Upper lobe of left lung (tissue), 6 donors: ENCODE measurements around the gene KLHL17. TPM values are rescaled to one million over a fixed set of nuclear protein-coding genes. Genes with fewer than 3 reads are reported as not detected.
A peak's percentile ranks its signal among the peaks of the same experiment; 100 is the strongest.

ENCODE experiments used
- ATAC-seq, 2 donors: fragments of 200-7000 bp; cut with Tn5 transposase; one replicate each; pipeline ENCODE4 v1.9.1; 2022; ENCODE audit warnings: mild to moderate bottlenecking in 2 of 2, moderate library complexity in 2 of 2; ENCODE audit not compliant: low FRiP score in 2 of 2
- DNase-seq, 2 donors: peaks; one replicate each; pipeline ENCODE4 v3.0.0-alpha.2; 2019 to 2020
- H3K27ac ChIP-seq, 4 donors: fragments of 200-600 bp; sonication (generic); one replicate each; pipeline ENCODE4 v1.5.1; 2016 to 2019
- H3K27me3 ChIP-seq, 4 donors: fragments of 200-600 bp; sonication (generic); one replicate each; pipeline ENCODE4 v1.5.1; 2017 to 2019
- H3K36me3 ChIP-seq, 4 donors: fragments of 200-600 bp; sonication (generic); one replicate each; pipeline ENCODE4 v1.5.1; 2016 to 2019
- H3K4me1 ChIP-seq, 4 donors: fragments of 200-600 bp; sonication (generic); one replicate each; pipeline ENCODE4 v1.5.1; 2018 to 2019
- H3K4me3 ChIP-seq, 4 donors: fragments of 200-600 bp; sonication (generic); one replicate each; pipeline ENCODE4 v1.5.1; 2017 to 2019; ENCODE audit warnings: mild to moderate bottlenecking in 2 of 4, moderate library complexity in 1 of 4
- H3K9me3 ChIP-seq, 4 donors: fragments of 200-600 bp; sonication (generic); one replicate each; pipeline ENCODE4 v1.5.1; 2018 to 2019
- EP300 ChIP-seq, 4 donors: sonication (generic); formaldehyde crosslinking; IDR thresholded peaks; one replicate each; pipeline ENCODE4 v1.5.1; 2017; ENCODE audit warnings: antibody characterized with exemption in 4 of 4, control low read depth in 2 of 4
- POLR2A ChIP-seq, 4 donors: fragments of 450-650 bp; IDR thresholded peaks; one replicate each; pipeline ENCODE4 v1.5.1; 2016 to 2017; ENCODE audit warnings: antibody characterized with exemption in 4 of 4, mild to moderate bottlenecking in 2 of 4
- POLR2AphosphoS5 ChIP-seq, 2 donors: sonication (generic); formaldehyde crosslinking; IDR thresholded peaks; one replicate each; pipeline ENCODE4 v1.5.1; 2017; ENCODE audit warnings: antibody characterized with exemption in 2 of 2
- WGBS, 2 donors: methylation state at CpG; one replicate each; pipeline ENCODE4 v1.1.5; 2017 to 2018; 5-methylcytosine and 5-hydroxymethylcytosine counted together
- total RNA-seq, 6 donors: library from RNA; depleted of rRNA in 4 of 6; stranded (reverse); fragments of >200 nt in 4 of 6; gene quantifications; one replicate each; pipeline versions ENCODE4 v1.1.0 to v1.2.1, GENCODE V29; 2016 to 2021
- TF ChIP-seq, protein P1 (sequence below), 6 experiments: fragments of 450-650 bp in 4 of 6; fragments of 200-600 bp in 2 of 6; sonication (generic) in 2 of 6; IDR thresholded peaks; one replicate each; pipeline ENCODE4 v1.5.1; 2016 to 2019; ENCODE audit warnings: antibody characterized with exemption in 6 of 6
- donor health status: DM: no; HTN: no; CAD: no; lungs with moderate emphysema.
- donor health status: DM: no; HTN: yes; CAD: no; lungs with severe emphysema.

KLHL17 gene
- total RNA-seq, 6 donors from 2014 or later: 4.7 to 45.1 (median 16.5) TPM

DNA sequence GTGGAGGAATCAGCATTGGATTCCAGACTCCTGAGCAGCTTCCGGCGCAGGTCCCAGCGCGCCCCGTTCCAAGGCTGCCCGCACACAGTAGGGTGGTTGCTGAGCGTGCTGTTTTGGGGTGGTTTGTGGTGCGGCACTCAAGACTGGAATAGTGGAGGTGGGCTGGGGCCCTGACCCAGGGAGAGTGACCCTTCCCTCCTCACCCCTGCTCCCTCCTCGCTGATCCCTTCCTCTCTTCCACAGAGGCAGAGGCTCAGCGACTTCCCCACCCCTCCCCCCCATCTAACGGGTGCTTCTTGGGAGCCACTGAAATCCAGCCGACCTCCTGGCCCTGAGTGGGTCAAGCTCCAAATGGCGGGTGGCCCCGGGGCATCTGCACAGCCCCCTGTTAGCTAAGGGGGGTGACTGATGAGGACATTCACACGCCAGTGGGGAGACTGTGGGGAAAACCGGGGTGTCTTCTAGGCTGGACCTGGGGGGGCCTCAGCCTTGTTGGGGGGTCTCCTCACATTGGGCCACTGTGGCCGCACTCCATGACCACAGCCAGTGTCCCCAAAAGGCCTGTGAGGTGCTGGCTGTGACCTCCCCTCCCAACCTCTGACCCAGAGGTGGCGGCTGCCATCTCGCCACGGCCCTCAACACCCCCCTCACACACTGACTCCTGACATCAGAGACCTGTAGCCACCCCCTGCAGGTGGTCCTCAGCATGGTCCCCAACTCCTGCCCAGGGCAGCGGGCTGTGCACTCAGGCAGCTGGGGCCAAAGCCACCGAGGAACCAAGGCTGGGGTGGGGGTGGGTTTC lies 43.4 kb downstream of the KLHL17 start:
- DNase-seq: peak in 1 of 2 donors; percentile 71
- Histone ChIP-seq H3K4me3 (no peak overlapping the region), H3K4me1 (peaks cover 37 to 54% (median 46%) of the 10 kb centered on the region in 4 donors), H3K27ac (no peak overlapping the region), H3K36me3 (no peaks in the 10 kb centered on the region), H3K27me3 (peaks cover 0 to 24% (median 7%) of the 10 kb centered on the region in 4 donors), H3K9me3 (no peaks in the 10 kb centered on the region)
- WGBS, 2 donors: 84 to 93% methylated on average over 10 to 14 of the region's 22 CpGs
- no peak for ATAC-seq
- TF ChIP-seq POLR2AphosphoS5 (IDR thresholded peaks at IDR 0.05) (no peak), EP300 (IDR thresholded peaks at IDR 0.05) (no peak), POLR2A (IDR thresholded peaks at IDR 0.05) (no peak)
- TF ChIP-seq, protein P1, sequence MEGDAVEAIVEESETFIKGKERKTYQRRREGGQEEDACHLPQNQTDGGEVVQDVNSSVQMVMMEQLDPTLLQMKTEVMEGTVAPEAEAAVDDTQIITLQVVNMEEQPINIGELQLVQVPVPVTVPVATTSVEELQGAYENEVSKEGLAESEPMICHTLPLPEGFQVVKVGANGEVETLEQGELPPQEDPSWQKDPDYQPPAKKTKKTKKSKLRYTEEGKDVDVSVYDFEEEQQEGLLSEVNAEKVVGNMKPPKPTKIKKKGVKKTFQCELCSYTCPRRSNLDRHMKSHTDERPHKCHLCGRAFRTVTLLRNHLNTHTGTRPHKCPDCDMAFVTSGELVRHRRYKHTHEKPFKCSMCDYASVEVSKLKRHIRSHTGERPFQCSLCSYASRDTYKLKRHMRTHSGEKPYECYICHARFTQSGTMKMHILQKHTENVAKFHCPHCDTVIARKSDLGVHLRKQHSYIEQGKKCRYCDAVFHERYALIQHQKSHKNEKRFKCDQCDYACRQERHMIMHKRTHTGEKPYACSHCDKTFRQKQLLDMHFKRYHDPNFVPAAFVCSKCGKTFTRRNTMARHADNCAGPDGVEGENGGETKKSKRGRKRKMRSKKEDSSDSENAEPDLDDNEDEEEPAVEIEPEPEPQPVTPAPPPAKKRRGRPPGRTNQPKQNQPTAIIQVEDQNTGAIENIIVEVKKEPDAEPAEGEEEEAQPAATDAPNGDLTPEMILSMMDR (IDR thresholded peaks at IDR 0.05): no peak

DNA sequence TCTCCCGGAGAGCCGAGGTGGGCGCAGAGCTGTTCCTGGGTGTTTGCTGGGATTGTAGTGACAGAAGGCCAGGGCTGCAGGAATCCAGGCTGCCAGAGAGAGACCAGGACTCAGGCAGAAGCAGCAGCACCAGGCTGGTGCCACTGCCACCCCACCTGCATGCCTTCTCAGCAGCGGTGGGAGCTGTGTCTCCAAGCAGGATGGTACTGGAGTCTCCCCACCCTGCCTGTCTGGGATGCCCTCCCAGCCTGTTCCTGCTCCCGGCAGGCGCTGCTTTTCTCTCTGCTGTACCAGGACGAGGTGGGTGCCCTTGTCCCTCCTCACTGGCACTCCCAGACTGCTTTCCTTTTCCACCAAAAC lies 44.0 kb downstream of the KLHL17 start:
- WGBS, 2 donors: 57 to 67% methylated on average over 3 to 7 of the region's 7 CpGs
- TF ChIP-seq, protein P1 (IDR thresholded peaks at IDR 0.05): no peak
- TF ChIP-seq POLR2A (IDR thresholded peaks at IDR 0.05): no peak
- no peak for TF ChIP-seq EP300 (IDR thresholded peaks at IDR 0.05)
- no peak for TF ChIP-seq POLR2AphosphoS5 (IDR thresholded peaks at IDR 0.05)

DNA sequence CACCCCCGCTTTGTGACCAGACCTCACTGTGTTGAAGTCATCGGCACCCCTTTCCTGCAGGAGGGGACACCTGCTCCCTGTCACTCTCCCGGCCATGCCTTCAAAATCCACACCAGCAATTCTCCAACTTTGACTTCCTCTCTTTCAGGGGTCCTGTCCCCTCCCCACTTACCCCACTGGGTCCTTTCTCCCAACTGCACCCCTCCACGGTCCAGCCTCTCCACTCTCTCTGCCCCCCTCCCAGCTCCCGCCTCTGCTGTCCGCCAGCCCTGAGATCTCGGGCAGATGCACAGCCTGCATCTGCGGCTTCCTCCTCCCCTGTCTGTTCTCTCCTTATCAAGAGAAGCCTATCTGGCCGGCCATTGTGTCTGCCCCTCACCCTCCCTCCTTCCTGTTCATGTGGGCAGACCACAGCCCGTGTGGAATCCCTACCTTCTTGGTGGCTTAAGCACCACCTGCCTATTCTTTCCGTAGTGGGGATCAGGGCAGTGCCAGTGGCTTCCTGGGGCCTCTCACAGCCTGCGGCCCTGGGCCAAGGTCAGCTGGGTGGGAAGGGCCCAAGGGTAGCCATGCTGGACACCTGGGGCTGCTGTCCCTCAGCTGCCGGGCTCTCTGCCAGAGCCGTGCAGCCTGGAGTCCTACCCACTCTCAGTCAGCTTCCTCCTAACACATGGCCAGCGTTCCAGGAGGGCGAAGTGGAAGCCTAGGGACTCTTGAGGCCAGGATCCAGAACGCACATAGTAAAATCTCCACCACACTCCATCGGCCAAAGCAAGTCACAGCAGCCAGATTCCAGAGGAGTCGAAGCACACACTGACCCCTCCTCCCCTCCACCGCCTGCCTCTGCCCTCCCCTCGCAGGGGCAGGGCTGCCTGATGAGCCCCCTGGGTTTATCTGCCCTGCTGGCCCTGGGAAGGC lies 44.7 kb downstream of the KLHL17 start:
- Histone ChIP-seq H3K27ac (peak overlapping the region in 3 of 4 donors; percentile 17 to 63 (median 52)), H3K4me3 (no peak overlapping the region), H3K27me3 (peaks cover 0 to 12% (median 3%) of the 10 kb centered on the region in 4 donors), H3K4me1 (peaks cover 31 to 42% (median 35%) of the 10 kb centered on the region in 4 donors), H3K36me3 (no peaks in the 10 kb centered on the region), H3K9me3 (no peaks in the 10 kb centered on the region)
- peak; percentile 70 to 78 for DNase-seq
- peak in 1 of 2 donors; percentile 74 for ATAC-seq
- 24 to 25% methylated on average over 19 to 21 of the region's 21 CpGs for WGBS, 2 donors
- no peak for TF ChIP-seq EP300 (IDR thresholded peaks at IDR 0.05)
- TF ChIP-seq, protein P1 (IDR thresholded peaks at IDR 0.05): no peak
- TF ChIP-seq POLR2A (IDR thresholded peaks at IDR 0.05): no peak
- no peak for TF ChIP-seq POLR2AphosphoS5 (IDR thresholded peaks at IDR 0.05)

More for the DNA sequence above, 44.0 kb downstream of the KLHL17 start:
- Histone ChIP-seq H3K4me3 (no peak overlapping the region), H3K4me1 (peaks cover 34 to 48% (median 40%) of the 10 kb centered on the region in 4 donors), H3K27me3 (peaks cover 0 to 18% (median 4%) of the 10 kb centered on the region in 4 donors), H3K27ac (no peak overlapping the region), H3K36me3 (no peaks in the 10 kb centered on the region), H3K9me3 (no peaks in the 10 kb centered on the region)
- DNase-seq (peak in 1 of 2 donors; percentile 26), ATAC-seq (no peak)

DNA sequence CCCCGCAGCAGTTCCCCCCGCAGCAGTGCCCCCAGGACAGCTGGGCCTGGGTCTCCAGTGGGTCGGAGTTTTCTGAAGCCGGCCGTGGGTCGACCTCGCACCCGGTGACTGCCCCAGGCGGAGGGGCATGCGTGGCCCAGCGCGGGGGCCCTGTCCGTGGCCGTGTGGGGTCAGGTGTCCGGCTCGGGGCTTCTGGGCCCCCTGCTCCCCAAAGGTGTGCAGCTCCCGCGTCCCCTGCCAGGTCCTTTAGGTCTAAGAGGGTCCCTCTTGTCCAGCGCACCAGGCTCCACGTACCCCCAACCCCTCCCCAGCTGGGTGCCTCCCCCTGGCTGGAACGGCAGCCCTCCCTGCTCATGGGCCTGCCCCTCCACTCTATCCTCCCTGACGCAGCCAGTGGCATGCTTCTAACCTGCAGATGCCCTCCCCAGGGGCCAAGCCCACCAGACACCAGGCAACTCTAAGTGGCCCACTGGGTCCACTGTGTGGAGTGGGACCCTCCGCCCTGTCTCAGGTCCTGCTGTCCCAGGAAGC lies 45.5 kb downstream of the KLHL17 start:
- ATAC-seq: no peak
- Histone ChIP-seq H3K27ac (peak overlapping the region in 2 of 4 donors; percentile 52 to 63), H3K36me3 (no peaks in the 10 kb centered on the region), H3K4me1 (peaks cover 25 to 34% (median 31%) of the 10 kb centered on the region in 4 donors), H3K4me3 (no peak overlapping the region), H3K9me3 (no peaks in the 10 kb centered on the region), H3K27me3 (peaks cover 0 to 7% (median 3%) of the 10 kb centered on the region in 4 donors)
- peak in 1 of 2 donors; percentile 76 for DNase-seq
- 80 to 100% methylated on average over 1 to 19 of the region's 23 CpGs for WGBS, 2 donors
- TF ChIP-seq EP300 (IDR thresholded peaks at IDR 0.05): no peak
